Measurements from ENCODE around the gene GET3. TPM values are rescaled to one million over a fixed set of nuclear protein-coding genes. Genes with fewer than 3 reads are reported as not detected.

The GET3 gene
- total and polyA plus RNA-seq, 2 of the 13 experiments (the other 11 are each of a cell fraction or from before 2014, with no cell fraction given) = 57.7 to 59.4 TPM

DNA sequence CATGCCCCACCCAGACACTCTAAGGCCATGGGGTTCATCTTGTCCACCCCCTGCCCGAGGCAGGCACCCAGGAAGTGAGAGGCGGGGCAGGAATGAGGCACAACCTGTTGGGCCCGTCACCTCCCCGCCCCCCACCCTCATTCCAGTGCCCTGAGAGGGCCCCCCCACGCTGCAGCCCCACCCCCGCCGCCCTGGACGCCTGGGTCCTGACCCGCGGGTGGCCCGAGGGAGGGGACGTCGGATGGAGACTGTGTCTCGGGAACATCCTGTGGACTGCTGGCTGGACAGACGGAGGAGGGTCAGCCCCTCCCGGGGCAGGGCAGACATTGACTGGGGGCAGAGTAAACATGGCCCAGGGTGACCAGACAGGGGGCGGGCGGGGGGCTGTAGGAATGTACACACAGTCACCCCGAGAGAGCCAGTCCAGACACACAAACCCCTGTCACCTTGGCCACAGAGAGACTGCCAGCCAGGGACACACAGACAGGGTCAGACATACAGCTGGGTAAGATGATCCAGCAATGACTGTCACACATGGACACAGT is 46.6 kb downstream of the GET3 start:
- peak; percentile 23 for FAIRE-seq
- H4K20me1 ChIP-seq (ENCODE audit: insufficient read depth, low read length) = no peaks in the 10 kb centered on the region
- H2AFZ ChIP-seq (ENCODE audit: low read length) = no peak overlapping the region
- intact Hi-C loops (cut with micrococcal nuclease; ENCODE audit: unreplicated experiment) = no loop called here
- POLR2A ChIA-PET = interaction anchor here (1.0 to 3.9 kb wide), 2 partner anchors 8 to 23 kb away, joined by 3 to 38 read pairs; partner anchors contain the start of gene JUNB
- H3K9ac ChIP-seq (ENCODE audit: insufficient read depth, low read depth, low read length) = no peak overlapping the region
- H3K4me3 ChIP-seq (replicated peaks in 1 of 3; ENCODE audit: insufficient read depth in 1 of 3, low read depth in 2 of 3, low read length in 3 of 3) = peak overlapping the region; percentile 22 to 73 (median 30); a peak in 4 of 6 replicates
- H3K9me3 ChIP-seq (ENCODE audit: low read length) = no peaks in the 10 kb centered on the region
- CTCF ChIA-PET (ENCODE audit: low intra/inter-chr PET ratio, low total read pairs) = no interaction called here
- no peak overlapping the region for H3K27ac ChIP-seq (ENCODE audit: extremely low read length, insufficient read depth, low read length)
- no peaks in the 10 kb centered on the region for H3K36me3 ChIP-seq (replicated peaks in 1 of 2; ENCODE audit: control insufficient read depth in 1 of 2, insufficient read depth in 2 of 2, low read length in 2 of 2)
- no CpG with 5 or more reads among the region's 19 CpGs for WGBS (ENCODE audit: low lambda C conversion rate)
- peaks cover 85% of the 10 kb centered on the region for H3K4me1 ChIP-seq (ENCODE audit: insufficient read depth, low read length)
- BruUV-seq (replicated peaks) = no TSS peak
- peak; percentile 47 for ATAC-seq
- in situ Hi-C loops (cut with HindIII; ENCODE audit: extremely low pct_ligation_motif_present, low pct_unique_long_range_greater_than_20kb) = no loop called here
- H3K79me2 ChIP-seq (ENCODE audit: insufficient read depth, low read length) = no peaks in the 10 kb centered on the region
- no peaks in the 10 kb centered on the region; a peak in 3 of 5 replicates for H3K27me3 ChIP-seq (ENCODE audit: control insufficient read depth in 1 of 2, insufficient read depth in 2 of 2, low read length in 2 of 2)
- DNase-seq (ENCODE audit: low spot score) = peak; percentile 45
- peak overlapping the region; percentile 92 for H3K4me2 ChIP-seq (ENCODE audit: low read depth, low read length)
- TF ChIP-seq ZNF33B (CRISPR knock-in tag; IDR thresholded peaks at IDR 0.05) (no peak), PHF8 (CRISPR knock-in tag; IDR thresholded peaks at IDR 0.05) (no peak), NFE2 (CRISPR knock-in tag; IDR thresholded peaks at IDR 0.05) (no peak), TBP (CRISPR knock-in tag; IDR thresholded peaks at IDR 0.05) (no peak), HDAC2 (CRISPR knock-in tag; IDR thresholded peaks at IDR 0.05) (0 out of 2 replicates have a peak, but pooled peaks have one; percentile 27), RFXAP (CRISPR knock-in tag; IDR thresholded peaks at IDR 0.05; ENCODE audit: borderline replicate concordance) (no peak), ZNF235 (CRISPR knock-in tag; IDR thresholded peaks at IDR 0.05; ENCODE audit: borderline replicate concordance) (no peak), SMYD3 (CRISPR knock-in tag; IDR thresholded peaks at IDR 0.05) (no peak), RFX1 (IDR thresholded peaks at IDR 0.05) (no peak)
- TF ChIP-seq, protein P1, sequence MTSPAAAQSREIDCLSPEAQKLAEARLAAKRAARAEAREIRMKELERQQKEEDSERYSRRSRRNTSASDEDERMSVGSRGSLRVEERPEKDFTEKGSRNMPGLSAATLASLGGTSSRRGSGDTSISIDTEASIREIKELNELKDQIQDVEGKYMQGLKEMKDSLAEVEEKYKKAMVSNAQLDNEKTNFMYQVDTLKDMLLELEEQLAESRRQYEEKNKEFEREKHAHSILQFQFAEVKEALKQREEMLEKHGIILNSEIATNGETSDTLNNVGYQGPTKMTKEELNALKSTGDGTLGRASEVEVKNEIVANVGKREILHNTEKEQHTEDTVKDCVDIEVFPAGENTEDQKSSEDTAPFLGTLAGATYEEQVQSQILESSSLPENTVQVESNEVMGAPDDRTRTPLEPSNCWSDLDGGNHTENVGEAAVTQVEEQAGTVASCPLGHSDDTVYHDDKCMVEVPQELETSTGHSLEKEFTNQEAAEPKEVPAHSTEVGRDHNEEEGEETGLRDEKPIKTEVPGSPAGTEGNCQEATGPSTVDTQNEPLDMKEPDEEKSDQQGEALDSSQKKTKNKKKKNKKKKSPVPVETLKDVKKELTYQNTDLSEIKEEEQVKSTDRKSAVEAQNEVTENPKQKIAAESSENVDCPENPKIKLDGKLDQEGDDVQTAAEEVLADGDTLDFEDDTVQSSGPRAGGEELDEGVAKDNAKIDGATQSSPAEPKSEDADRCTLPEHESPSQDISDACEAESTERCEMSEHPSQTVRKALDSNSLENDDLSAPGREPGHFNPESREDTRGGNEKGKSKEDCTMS (CRISPR knock-in tag; conservative IDR thresholded peaks at IDR 0.05) = no peak
- TF ChIP-seq, protein P2, sequence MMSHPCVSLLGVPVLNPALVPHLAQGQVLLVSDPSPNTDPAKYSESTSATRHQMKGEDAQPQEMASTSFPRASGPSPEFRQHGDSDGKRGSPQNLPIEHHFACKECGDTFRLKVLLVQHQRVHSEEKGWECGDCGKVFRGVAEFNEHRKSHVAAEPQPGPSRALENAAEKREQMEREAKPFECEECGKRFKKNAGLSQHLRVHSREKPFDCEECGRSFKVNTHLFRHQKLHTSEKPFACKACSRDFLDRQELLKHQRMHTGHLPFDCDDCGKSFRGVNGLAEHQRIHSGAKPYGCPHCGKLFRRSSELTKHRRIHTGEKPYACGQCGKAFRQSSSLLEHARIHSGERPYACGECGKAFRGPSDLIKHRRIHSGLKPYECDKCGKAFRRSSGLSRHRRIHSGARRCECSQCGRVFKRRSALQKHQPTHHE (CRISPR knock-in tag; IDR thresholded peaks at IDR 0.05; ENCODE audit: borderline replicate concordance) = no peak
- TF ChIP-seq, protein P3, sequence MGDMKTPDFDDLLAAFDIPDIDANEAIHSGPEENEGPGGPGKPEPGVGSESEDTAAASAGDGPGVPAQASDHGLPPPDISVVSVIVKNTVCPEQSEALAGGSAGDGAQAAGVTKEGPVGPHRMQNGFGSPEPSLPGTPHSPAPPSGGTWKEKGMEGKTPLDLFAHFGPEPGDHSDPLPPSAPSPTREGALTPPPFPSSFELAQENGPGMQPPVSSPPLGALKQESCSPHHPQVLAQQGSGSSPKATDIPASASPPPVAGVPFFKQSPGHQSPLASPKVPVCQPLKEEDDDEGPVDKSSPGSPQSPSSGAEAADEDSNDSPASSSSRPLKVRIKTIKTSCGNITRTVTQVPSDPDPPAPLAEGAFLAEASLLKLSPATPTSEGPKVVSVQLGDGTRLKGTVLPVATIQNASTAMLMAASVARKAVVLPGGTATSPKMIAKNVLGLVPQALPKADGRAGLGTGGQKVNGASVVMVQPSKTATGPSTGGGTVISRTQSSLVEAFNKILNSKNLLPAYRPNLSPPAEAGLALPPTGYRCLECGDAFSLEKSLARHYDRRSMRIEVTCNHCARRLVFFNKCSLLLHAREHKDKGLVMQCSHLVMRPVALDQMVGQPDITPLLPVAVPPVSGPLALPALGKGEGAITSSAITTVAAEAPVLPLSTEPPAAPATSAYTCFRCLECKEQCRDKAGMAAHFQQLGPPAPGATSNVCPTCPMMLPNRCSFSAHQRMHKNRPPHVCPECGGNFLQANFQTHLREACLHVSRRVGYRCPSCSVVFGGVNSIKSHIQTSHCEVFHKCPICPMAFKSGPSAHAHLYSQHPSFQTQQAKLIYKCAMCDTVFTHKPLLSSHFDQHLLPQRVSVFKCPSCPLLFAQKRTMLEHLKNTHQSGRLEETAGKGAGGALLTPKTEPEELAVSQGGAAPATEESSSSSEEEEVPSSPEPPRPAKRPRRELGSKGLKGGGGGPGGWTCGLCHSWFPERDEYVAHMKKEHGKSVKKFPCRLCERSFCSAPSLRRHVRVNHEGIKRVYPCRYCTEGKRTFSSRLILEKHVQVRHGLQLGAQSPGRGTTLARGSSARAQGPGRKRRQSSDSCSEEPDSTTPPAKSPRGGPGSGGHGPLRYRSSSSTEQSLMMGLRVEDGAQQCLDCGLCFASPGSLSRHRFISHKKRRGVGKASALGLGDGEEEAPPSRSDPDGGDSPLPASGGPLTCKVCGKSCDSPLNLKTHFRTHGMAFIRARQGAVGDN (CRISPR knock-in tag; IDR thresholded peaks at IDR 0.05) = peak; percentile 49; the same call in 1 of the 2 replicates
- TF ChIP-seq, protein P4, sequence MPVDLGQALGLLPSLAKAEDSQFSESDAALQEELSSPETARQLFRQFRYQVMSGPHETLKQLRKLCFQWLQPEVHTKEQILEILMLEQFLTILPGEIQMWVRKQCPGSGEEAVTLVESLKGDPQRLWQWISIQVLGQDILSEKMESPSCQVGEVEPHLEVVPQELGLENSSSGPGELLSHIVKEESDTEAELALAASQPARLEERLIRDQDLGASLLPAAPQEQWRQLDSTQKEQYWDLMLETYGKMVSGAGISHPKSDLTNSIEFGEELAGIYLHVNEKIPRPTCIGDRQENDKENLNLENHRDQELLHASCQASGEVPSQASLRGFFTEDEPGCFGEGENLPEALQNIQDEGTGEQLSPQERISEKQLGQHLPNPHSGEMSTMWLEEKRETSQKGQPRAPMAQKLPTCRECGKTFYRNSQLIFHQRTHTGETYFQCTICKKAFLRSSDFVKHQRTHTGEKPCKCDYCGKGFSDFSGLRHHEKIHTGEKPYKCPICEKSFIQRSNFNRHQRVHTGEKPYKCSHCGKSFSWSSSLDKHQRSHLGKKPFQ (CRISPR knock-in tag; IDR thresholded peaks at IDR 0.05; ENCODE audit: insufficient replicate concordance) = peak; percentile 75

Data from HepG2 (cell line).